ENCODE measurements around the gene TTLL8.

DNA sequence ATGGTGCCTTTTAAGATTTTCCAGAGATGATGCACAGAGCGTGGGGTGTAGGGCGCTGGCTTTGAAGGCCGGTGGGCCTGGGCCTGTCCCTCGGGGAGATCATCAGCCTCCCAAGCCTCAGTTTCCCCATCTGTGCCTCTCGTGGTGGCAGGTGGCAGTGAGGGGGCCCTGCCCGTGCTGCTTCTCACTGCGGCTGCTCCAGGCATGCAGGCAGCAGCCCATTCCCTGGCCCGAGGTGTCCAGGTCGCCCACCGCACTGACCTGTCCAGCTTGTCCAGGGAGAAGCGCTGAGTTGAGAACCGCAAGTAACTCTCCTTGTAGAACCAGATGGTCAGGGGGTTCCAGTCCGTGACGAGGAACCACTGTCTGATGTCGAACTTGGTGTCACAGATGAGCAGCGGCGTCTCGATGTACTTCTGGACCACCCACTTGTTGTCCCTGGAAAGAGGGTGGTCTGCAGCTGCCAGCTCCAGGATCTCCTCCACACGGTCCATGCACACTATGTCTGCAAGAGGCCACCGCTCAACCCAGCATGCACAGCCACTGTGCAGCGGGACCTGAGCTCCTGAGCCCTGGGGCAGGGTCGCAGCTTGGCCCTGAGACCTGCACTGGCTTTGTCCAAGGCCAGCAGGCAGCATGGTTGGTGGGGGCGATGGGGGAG is 25.0 kb downstream of the TTLL8 start:
- TF ChIP-seq, protein P1, sequence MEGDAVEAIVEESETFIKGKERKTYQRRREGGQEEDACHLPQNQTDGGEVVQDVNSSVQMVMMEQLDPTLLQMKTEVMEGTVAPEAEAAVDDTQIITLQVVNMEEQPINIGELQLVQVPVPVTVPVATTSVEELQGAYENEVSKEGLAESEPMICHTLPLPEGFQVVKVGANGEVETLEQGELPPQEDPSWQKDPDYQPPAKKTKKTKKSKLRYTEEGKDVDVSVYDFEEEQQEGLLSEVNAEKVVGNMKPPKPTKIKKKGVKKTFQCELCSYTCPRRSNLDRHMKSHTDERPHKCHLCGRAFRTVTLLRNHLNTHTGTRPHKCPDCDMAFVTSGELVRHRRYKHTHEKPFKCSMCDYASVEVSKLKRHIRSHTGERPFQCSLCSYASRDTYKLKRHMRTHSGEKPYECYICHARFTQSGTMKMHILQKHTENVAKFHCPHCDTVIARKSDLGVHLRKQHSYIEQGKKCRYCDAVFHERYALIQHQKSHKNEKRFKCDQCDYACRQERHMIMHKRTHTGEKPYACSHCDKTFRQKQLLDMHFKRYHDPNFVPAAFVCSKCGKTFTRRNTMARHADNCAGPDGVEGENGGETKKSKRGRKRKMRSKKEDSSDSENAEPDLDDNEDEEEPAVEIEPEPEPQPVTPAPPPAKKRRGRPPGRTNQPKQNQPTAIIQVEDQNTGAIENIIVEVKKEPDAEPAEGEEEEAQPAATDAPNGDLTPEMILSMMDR (IDR thresholded peaks at IDR 0.05) = no peak
- TF ChIP-seq POLR2A (IDR thresholded peaks at IDR 0.05) = no peak
